CD4-positive, CD25-positive, alpha-beta regulatory T cell (primary cell): ENCODE measurements around the gene CDC14A. TPM values are rescaled to one million over a fixed set of nuclear protein-coding genes. Genes with fewer than 3 reads are reported as not detected.
A peak's percentile ranks its signal among the peaks of the same experiment; 100 is the strongest.

Experiments used
- ATAC-seq, 2 donors: fragments of 150-1000 bp; cut with Tn5 transposase; one replicate each; pipeline ENCODE4 v1.10.0; 2021; ENCODE audit warnings: low read depth in 2 of 2, moderate number of reproducible peaks in 2 of 2, moderate library complexity in 1 of 2
- DNase-seq, 3 donors: peaks; one replicate each; pipeline versions ENCODE4 v3.0.0 to v3.0.0-alpha.2; 2012 to 2022; ENCODE audit warnings: mixed read lengths in 1 of 3
- H3K27ac ChIP-seq: one replicate; pipeline ENCODE4 v1.7.0; 2013; ENCODE audit warnings: mild to moderate bottlenecking, low read length; ENCODE audit not compliant: insufficient read depth, poor library complexity, severe bottlenecking
- H3K27me3 ChIP-seq: one replicate; pipeline ENCODE4 v1.7.0; 2013; ENCODE audit warnings: low read length; ENCODE audit not compliant: control insufficient read depth, insufficient read depth
- H3K36me3 ChIP-seq: one replicate; pipeline ENCODE4 v1.7.0; 2013; ENCODE audit warnings: mild to moderate bottlenecking, low read length, moderate library complexity; ENCODE audit not compliant: control insufficient read depth, insufficient read depth
- H3K4me1 ChIP-seq: 2 replicates; pipeline ENCODE4 v1.7.0; 2013; ENCODE audit warnings: mild to moderate bottlenecking, low read length; ENCODE audit not compliant: insufficient read depth, control insufficient read depth, poor library complexity, severe bottlenecking
- H3K4me3 ChIP-seq: one replicate; pipeline ENCODE4 v1.7.0; 2013; ENCODE audit warnings: low read depth, mild to moderate bottlenecking, low read length, moderate library complexity
- H3K9me3 ChIP-seq, 2 experiments: 1 replicate in 1 of 2; 2 replicates in 1 of 2; pipeline ENCODE4 v1.7.0; 2013; ENCODE audit warnings: low read length in 2 of 2, mild to moderate bottlenecking in 1 of 2, moderate library complexity in 1 of 2; ENCODE audit not compliant: control insufficient read depth in 2 of 2
- H3K27ac Mint-ChIP-seq, 3 donors: one replicate each; pipeline ENCODE4 v1.8.0; 2020 to 2022; ENCODE audit warnings: mild to moderate bottlenecking in 3 of 3, mixed read lengths in 3 of 3, moderate library complexity in 2 of 3
- H3K27me3 Mint-ChIP-seq: one replicate; pipeline ENCODE4 v1.8.0; 2022; ENCODE audit warnings: mild to moderate bottlenecking, mixed read lengths
- H3K36me3 Mint-ChIP-seq: one replicate; pipeline ENCODE4 v1.8.0; 2020; ENCODE audit warnings: mixed read lengths
- H3K4me1 Mint-ChIP-seq, 4 donors: one replicate each; pipeline ENCODE4 v1.8.0; 2020 to 2022; ENCODE audit warnings: mixed read lengths in 4 of 4, mild to moderate bottlenecking in 1 of 4
- H3K4me3 Mint-ChIP-seq, 4 donors: one replicate each; pipeline ENCODE4 v1.8.0; 2020 to 2022; ENCODE audit warnings: mild to moderate bottlenecking in 4 of 4, mixed read lengths in 4 of 4, moderate library complexity in 3 of 4
- H3K9me3 Mint-ChIP-seq, 7 donors: one replicate each; pipeline ENCODE4 v1.8.0; 2020 to 2022; ENCODE audit warnings: mixed read lengths in 7 of 7, mild to moderate bottlenecking in 3 of 7, moderate library complexity in 2 of 7
- polyA plus RNA-seq, 4 donors: library from polyadenylated mRNA; unstranded; fragments of 300-500 nt; fragmentation: Illumina TruSeq; gene quantifications; one replicate each; pipeline ENCODE4 v1.2.3, GENCODE V29; 2021
- total RNA-seq: library from RNA; stranded (reverse); gene quantifications from one replicate; pipeline ENCODE4 v1.2.3, GENCODE V29; 2022

CDC14A gene
- total and polyA plus RNA-seq, 5 donors from 2014 or later = 33.8 to 155 (median 37.8) TPM

DNA sequence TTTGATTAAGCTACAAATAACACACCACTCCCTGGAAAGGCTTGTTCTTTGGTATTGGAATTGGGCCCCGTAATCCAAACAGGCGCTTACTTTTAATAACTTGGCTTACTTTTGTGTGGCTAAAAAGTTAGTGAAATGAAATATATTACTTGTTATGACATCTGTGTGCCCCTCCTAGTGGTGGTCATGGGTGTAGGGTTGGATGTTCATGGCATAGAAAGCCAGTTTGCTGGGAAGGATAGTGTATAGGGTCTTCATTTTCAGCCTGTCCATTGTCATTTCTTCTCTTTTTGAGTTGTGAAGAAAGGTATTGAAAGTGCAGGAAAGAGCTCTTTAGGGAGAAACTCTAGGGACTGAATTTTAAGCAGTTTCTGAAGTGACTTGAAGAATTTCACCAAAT, 5.9 kb downstream of the CDC14A start:
- Mint-ChIP-seq H3K4me1 (peaks cover 29 to 93% (median 82%) of the 10 kb centered on the region in 4 donors), H3K27ac (peak overlapping the region in 2 of 3 donors; percentile 42 to 49), H3K4me3 (peak overlapping the region; percentile 33 to 66 (median 64)), H3K9me3 (peaks cover 0 to 3% (median 0%) of the 10 kb centered on the region in 7 donors), H3K36me3 (peaks cover 43% of the 10 kb centered on the region), H3K27me3 (no peaks in the 10 kb centered on the region)
- DNase-seq (peak in 2 of 3 donors; percentile 15 to 40), ATAC-seq (peak in 1 of 2 donors; percentile 52)
- peak overlapping the region; percentile 67 for H3K4me3 ChIP-seq
- H3K27me3 ChIP-seq = no peaks in the 10 kb centered on the region
- H3K36me3 ChIP-seq = peaks cover 46% of the 10 kb centered on the region
- H3K9me3 ChIP-seq = no peaks in the 10 kb centered on the region
- H3K4me1 ChIP-seq = peaks cover 84% of the 10 kb centered on the region
- H3K27ac ChIP-seq = peak overlapping the region; percentile 44

GRCh38 chr1:100359139-100359538, 6.8 kb downstream of the CDC14A start:
- Histone ChIP-seq H3K4me1 (peaks cover 82% of the 10 kb centered on the region), H3K9me3 (no peaks in the 10 kb centered on the region), H3K4me3 (peak overlapping the region; percentile 67), H3K36me3 (peaks cover 47% of the 10 kb centered on the region), H3K27ac (peak overlapping the region; percentile 44), H3K27me3 (no peaks in the 10 kb centered on the region)
- peaks cover 0 to 2% (median 0%) of the 10 kb centered on the region in 7 donors for H3K9me3 Mint-ChIP-seq
- no peaks in the 10 kb centered on the region for H3K27me3 Mint-ChIP-seq
- DNase-seq (no peak), ATAC-seq (no peak)
- H3K4me1 Mint-ChIP-seq = peaks cover 29 to 91% (median 80%) of the 10 kb centered on the region in 4 donors
- peaks cover 42% of the 10 kb centered on the region for H3K36me3 Mint-ChIP-seq
- peak overlapping the region; percentile 42 to 66 (median 53) for H3K4me3 Mint-ChIP-seq
- H3K27ac Mint-ChIP-seq = peak overlapping the region in 2 of 3 donors; percentile 52 to 67

DNA sequence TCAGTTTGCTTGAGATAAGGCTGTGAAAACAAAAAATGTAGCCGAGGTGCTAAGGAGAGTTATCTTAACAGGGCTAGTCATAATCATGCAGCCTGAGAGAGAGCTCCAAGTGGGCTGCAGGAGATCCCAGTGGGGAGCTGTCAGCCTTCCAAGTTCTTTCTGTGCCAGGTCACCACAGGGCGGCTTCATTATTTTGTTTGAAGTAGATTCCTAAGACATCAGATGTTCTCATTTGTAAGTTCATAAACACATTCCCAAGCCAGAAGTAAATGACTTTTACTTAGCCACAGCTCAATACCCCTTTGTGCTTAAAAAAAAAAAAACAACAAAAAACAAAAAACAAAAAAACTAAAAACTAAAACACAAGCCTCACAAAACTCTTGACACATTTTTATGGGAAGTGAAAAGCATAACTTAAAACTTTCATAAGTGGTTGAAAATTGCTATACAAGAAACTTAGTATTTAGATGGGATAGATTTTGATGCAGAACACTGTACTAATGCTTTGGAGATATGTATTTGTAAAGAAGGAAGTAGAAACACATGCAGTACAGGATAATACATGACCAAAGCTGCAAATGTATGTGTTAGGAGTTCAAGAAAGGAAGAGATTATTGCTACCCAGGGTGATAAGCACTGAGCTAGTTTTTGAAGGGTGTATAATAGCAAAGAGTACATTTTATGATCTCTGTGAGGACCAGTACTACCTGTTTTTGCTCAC, 8.6 kb downstream of the CDC14A start:
- Mint-ChIP-seq H3K9me3 (peaks cover 0 to 2% (median 0%) of the 10 kb centered on the region in 7 donors), H3K27me3 (no peaks in the 10 kb centered on the region), H3K27ac (peak overlapping the region; percentile 68 to 87 (median 78)), H3K4me1 (peaks cover 31 to 91% (median 81%) of the 10 kb centered on the region in 4 donors), H3K36me3 (peaks cover 45% of the 10 kb centered on the region), H3K4me3 (peak overlapping the region; percentile 47 to 81 (median 62))
- no peak for DNase-seq
- Histone ChIP-seq H3K4me1 (peaks cover 79% of the 10 kb centered on the region), H3K27me3 (no peaks in the 10 kb centered on the region), H3K9me3 (no peaks in the 10 kb centered on the region), H3K4me3 (peak overlapping the region; percentile 27), H3K36me3 (peaks cover 52% of the 10 kb centered on the region), H3K27ac (no peak overlapping the region)
- ATAC-seq = no peak

- H3K4me3 ChIP-seq = peak overlapping the region; percentile 27
- H3K36me3 Mint-ChIP-seq = peaks cover 44% of the 10 kb centered on the region
These were observed 9.3 kb downstream of the CDC14A start for GRCh38 chr1:100361511-100362089.

DNA sequence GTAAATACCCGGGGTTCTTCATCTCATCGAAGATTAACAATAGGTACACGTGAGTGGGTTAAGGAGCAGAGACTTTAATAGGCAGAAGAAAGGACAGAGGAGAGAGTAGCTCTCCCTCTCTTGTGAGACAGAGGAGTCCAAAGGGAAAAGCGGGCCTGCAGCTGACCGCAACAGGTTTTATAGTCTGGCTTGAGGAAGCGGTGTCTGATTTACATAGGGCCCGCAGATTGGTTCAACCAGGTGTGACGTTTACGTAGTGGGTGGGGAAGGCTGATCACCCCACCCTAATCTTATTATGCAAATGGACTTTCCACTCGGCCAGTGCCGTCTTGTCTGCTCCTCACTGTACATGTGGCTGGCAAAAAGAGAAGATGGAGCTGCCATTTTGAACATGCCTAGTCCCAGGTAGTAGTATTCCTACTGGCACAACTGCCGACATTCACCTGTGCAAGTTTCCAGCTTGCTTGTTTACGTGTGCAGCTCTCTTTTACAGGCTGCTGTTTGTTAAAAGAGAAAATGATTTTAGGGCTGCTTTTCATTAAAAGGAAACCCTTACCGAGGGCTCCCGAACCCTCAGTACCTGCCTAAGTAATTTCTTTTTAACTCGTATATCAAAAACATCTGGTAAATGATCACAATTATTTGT, 10.6 kb downstream of the CDC14A start:
- peaks cover 0 to 2% (median 0%) of the 10 kb centered on the region in 7 donors for H3K9me3 Mint-ChIP-seq
- Histone ChIP-seq H3K4me3 (no peak overlapping the region), H3K9me3 (no peaks in the 10 kb centered on the region), H3K4me1 (peaks cover 59% of the 10 kb centered on the region), H3K27me3 (no peaks in the 10 kb centered on the region), H3K36me3 (peaks cover 47% of the 10 kb centered on the region), H3K27ac (no peak overlapping the region)
- no peak for ATAC-seq
- H3K4me1 Mint-ChIP-seq = peaks cover 41 to 87% (median 78%) of the 10 kb centered on the region in 4 donors
- H3K27me3 Mint-ChIP-seq = no peaks in the 10 kb centered on the region
- H3K4me3 Mint-ChIP-seq = peak overlapping the region in 1 of 4 donors; percentile 36
- DNase-seq = no peak
- H3K27ac Mint-ChIP-seq = no peak overlapping the region
- peaks cover 45% of the 10 kb centered on the region for H3K36me3 Mint-ChIP-seq

More at GRCh38 chr1:100361511-100362089, 9.3 kb downstream of the CDC14A start:
- Histone ChIP-seq H3K9me3 (no peaks in the 10 kb centered on the region), H3K27ac (no peak overlapping the region), H3K36me3 (peaks cover 53% of the 10 kb centered on the region), H3K4me1 (peaks cover 73% of the 10 kb centered on the region), H3K27me3 (no peaks in the 10 kb centered on the region)
- Mint-ChIP-seq H3K4me3 (peak overlapping the region; percentile 47 to 81 (median 62)), H3K27me3 (no peaks in the 10 kb centered on the region), H3K4me1 (peaks cover 35 to 91% (median 81%) of the 10 kb centered on the region in 4 donors), H3K9me3 (peaks cover 0 to 2% (median 0%) of the 10 kb centered on the region in 7 donors), H3K27ac (peak overlapping the region; percentile 32 to 78 (median 68))
- ATAC-seq = no peak
- no peak for DNase-seq

DNA sequence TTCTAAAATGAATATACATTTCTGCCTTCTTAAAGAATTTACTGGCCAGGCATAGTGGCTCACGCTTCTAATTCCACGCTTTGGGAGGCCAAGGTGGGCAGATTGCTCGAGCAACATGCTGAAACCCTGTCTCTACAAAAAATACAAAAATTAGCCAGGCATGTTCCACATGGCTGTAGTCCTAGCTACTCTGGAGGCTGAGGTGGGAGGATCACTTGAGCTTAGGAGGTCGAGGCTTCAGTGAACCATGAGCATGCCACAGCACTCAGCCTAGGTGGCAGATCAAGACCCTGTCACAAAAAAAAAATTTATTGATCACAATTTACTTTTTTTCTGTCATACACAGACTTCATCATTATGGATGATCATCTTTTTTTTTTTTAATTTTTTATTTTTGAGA, 11.5 kb downstream of the CDC14A start:
- Histone ChIP-seq H3K27me3 (no peaks in the 10 kb centered on the region), H3K4me3 (no peak overlapping the region), H3K9me3 (no peaks in the 10 kb centered on the region), H3K27ac (no peak overlapping the region), H3K4me1 (peaks cover 51% of the 10 kb centered on the region), H3K36me3 (peaks cover 50% of the 10 kb centered on the region)
- ATAC-seq (no peak), DNase-seq (no peak)
- Mint-ChIP-seq H3K27ac (no peak overlapping the region), H3K27me3 (no peaks in the 10 kb centered on the region), H3K4me3 (no peak overlapping the region), H3K36me3 (peaks cover 51% of the 10 kb centered on the region), H3K9me3 (peaks cover 0 to 2% (median 0%) of the 10 kb centered on the region in 7 donors), H3K4me1 (peaks cover 42 to 87% (median 77%) of the 10 kb centered on the region in 4 donors)

GRCh38 chr1:100364697-100365096, 12.4 kb downstream of the CDC14A start:
- H3K27ac Mint-ChIP-seq = peak overlapping the region; percentile 76 to 79 (median 77)
- no peaks in the 10 kb centered on the region for H3K27me3 ChIP-seq
- H3K9me3 ChIP-seq = no peaks in the 10 kb centered on the region
- H3K4me1 Mint-ChIP-seq = peaks cover 42 to 84% (median 74%) of the 10 kb centered on the region in 4 donors
- H3K4me1 ChIP-seq = peaks cover 42% of the 10 kb centered on the region
- peaks cover 56% of the 10 kb centered on the region for H3K36me3 Mint-ChIP-seq
- peak overlapping the region; percentile 60 for H3K27ac ChIP-seq
- H3K4me3 Mint-ChIP-seq = peak overlapping the region; percentile 17 to 90 (median 66)
- peaks cover 0 to 4% (median 2%) of the 10 kb centered on the region in 7 donors for H3K9me3 Mint-ChIP-seq
- H3K27me3 Mint-ChIP-seq = no peaks in the 10 kb centered on the region
- DNase-seq = peak in 1 of 3 donors; percentile 40
- H3K4me3 ChIP-seq = peak overlapping the region; percentile 66
- ATAC-seq = peak; percentile 47 to 48
- peaks cover 43% of the 10 kb centered on the region for H3K36me3 ChIP-seq
